GM19463 (cell line): ENCODE data around the gene AUTS2.

Experiments used
- ATAC-seq: cut with Tn5 transposase; IDR thresholded peaks from one replicate; pipeline ENCODE4 v1.9.1; 2021; ENCODE audit warnings: mild to moderate bottlenecking, moderate library complexity; ENCODE audit not compliant: unreplicated experiment

Gene AUTS2

GRCh38 chr7:69598081-69598486, at the start of gene AUTS2:
TSS of gene AUTS2 (plus strand) at chr7:69598475. CDS start at chr7:69599654, 1,179 bp downstream.
- ATAC-seq = peak; percentile 64

DNA sequence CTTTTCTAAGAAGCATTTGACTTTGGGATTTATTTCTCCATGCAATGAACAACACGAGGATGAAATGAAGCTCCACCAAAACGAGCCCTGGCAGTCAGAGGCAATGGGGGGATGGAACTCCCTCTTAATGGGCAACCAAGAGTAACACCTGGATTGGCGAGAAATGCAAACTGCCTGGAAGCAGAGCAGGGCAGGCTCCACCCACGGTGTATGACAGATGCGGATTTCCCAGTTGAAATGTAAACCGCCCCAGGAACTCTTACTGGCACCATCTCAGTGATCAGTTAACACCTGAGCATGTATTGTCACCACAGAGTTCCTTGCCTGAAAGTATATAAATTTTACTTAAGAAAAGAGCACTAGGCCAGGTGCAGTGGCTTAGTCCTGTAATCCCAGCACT, 47.3 kb upstream of the AUTS2 start:
- no peak for ATAC-seq

DNA sequence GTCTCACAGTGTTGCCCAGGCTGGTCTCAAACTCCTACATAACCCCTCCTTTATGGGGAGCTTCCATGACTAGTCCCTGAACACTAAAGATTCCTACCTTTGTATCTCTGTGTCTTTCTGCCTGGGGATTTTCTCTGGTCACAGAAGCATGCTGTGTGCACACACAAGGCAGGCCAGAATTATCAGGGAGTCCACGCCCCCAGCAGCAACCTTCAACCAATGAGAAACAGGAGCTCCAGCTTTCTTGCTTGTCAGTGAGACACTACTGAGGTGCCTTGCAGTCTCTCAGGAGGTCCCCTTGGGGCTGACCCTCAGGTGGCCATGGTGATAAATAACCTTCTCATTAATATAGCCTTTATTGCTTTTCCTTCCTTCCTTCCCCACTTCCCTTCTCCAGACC, 45.1 kb upstream of the AUTS2 start:
- ATAC-seq = no peak

DNA sequence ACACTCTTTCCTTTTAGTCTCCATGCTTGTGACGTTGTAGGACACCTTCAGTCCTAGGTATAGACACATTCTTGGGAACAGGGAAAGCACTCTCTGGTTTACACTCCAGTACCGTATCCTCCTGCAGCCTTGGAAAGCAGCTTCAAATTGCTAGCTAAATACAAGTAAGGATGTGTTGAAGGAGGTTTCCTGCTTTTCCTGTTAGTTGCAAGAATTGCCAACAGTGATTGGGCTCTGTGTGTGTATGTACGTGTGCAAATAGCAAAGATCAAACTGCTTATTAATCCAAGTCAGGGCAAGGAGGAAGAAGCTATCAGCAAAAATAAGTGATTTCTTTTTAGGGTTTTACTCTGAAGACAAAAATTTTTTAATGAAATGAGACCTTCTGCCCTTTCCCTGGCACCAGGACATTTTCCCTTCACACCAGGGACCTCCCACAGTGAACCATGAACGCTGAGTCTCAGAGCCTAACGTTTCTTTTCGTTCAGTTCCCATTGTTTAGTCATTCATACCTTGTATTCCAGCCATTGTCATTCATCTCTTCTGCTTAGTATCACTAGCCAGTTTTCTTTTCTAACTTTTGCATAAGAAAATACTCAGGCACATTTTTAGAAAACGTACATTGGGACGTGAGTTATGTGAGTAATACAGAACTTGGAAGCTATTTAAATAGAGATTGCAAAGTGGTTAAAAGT, 36.9 kb upstream of the AUTS2 start:
- ATAC-seq = no peak

DNA sequence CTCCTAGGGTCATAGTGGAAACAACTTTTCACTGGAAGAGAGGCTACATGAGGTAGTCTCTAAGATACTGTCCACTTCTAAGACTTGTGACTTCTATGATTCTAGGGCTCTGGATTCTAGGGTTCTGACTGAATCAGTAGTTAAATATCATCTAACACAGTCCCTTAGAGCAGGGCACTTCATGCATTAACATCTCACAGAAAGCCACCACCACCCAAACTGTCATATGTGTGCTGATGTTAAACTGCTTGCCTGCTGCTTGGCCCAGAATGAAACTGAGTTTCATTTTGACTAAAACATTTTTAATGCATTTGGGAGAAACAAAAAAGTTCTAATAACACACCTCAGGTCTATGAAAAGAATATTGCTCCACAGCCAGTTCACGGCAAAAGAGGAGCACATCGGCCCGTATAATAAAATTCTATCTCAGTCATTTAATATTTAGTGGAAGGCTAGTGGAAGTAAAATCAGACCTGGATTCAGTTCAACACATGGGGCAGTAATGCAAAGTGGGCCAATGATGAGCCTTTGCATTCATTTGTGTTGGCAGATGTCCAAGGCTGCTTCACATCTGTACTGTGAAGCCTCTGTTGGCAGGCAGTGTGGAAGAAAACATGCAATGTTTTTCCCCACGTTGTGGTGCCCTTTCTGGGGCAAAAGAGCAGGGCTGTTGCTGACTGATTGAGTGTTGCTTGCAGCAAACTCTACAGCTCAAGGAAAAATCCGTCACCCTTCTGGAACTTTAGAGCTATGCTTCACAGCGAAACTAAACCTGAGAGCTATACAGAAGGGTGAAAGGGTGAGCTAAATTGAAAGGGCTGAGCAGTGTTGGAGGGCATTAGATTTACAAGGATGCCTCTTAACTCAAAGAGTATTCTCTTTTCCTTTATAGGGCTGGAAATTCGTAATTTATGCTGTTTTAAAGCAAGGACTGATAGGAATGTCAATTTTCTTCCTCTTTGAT, 33.5 kb upstream of the AUTS2 start:
- no peak for ATAC-seq

DNA sequence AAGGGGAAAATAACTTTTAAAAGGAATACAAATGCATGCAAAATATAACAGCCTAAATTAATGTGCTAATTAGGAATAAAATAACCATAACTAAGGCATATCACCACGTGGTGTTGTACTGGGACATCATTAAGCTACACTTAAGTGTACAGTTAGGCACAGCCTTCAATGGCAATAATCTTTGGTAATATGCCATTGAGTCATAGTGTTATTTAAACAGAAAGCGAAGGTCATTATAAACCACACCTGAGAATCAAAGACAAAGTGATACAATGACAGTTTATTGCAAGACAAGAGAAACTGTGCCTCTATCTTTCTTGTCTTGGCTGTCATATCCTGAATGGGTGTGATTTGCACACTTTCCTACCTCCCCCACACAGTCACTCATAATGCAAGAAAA, 30.5 kb upstream of the AUTS2 start:
- ATAC-seq = no peak

DNA sequence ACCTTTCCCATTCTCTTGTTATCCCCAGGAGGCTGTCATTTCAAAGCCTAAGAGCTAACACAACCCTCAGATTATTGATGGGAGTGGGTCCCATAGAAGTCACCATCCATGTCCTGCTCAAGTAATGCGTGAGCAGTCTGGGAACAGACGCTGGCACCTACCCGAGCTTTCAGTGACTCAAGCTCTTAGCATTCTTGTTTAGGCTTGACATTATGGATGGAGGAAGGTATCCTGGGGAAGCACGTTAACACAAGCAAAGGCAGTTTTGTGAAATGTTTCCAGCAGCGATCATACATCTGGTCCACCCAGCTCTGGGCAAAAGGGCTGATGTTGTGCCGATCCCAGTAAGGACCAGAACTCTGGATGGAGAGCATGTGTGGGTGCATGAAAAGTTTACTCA, 30.0 kb upstream of the AUTS2 start:
- ATAC-seq = no peak

DNA sequence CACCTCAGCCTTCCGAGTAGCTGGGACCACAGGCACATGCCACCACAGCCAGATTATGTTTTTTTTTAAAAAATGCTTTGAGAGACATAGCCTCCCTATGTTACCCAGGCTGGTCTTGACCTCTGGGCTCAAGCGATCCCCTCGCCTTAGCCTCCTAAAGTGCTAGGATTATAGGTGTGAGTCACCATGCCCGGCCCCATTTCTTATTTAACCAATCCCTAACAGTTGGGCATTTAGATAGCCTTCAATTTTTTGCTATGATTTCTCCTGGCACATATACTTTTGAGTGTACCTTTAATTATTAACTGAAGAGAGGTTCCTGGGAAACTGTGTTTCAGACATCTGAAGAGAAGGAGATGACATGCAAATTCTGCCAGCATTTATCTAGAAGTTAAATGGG, 22.6 kb upstream of the AUTS2 start:
- no peak for ATAC-seq

GRCh38 chr7:69577221-69577620, 21.1 kb upstream of the AUTS2 start:
- no peak for ATAC-seq

GRCh38 chr7:69585169-69585568, 13.1 kb upstream of the AUTS2 start:
- ATAC-seq = no peak

DNA sequence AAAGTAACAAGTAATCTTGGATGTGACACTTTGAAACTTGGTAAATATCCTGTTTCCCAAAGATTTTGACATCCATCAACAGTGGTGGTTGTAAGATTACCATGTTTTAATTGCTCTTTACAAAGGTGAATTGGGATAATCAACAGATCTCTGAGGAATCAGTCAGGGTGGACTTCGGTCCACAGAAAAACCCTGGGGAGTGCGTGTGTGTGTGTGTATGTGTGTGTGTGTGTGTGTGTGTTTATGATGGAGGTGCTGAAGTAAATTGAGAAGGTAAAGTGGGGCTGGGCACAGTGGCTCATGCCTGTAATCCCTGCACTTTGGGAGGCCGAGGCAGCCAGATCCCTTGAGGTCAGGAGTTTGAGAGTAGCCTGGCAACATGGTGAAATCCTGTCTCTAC, 12.0 kb upstream of the AUTS2 start:
- no peak for ATAC-seq

GRCh38 chr7:69588773-69589172, 9.5 kb upstream of the AUTS2 start:
- ATAC-seq = no peak

- no peak for ATAC-seq
These were observed 6.5 kb upstream of the AUTS2 start for GRCh38 chr7:69591805-69592204.

DNA sequence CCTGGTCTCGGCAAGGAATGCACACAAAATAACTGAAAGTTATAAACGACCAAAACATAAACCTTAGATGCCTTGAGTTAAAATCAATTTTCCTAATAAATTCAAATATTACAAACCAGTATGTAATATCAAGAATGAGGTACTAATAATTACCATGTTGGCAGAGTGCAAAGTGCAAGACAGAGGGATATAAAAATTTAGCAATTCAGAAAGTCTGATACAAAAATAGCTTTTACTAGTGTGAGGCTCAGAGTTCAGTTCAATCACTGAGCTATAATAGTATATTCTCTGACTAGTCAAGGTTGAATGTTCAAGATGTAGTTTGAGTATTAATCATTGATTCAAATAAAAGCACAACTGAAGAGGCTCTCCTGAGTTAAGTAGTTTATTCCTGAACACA, 4.8 kb upstream of the AUTS2 start:
- ATAC-seq = no peak

GRCh38 chr7:69595415-69595814, 2.9 kb upstream of the AUTS2 start:
- no peak for ATAC-seq

DNA sequence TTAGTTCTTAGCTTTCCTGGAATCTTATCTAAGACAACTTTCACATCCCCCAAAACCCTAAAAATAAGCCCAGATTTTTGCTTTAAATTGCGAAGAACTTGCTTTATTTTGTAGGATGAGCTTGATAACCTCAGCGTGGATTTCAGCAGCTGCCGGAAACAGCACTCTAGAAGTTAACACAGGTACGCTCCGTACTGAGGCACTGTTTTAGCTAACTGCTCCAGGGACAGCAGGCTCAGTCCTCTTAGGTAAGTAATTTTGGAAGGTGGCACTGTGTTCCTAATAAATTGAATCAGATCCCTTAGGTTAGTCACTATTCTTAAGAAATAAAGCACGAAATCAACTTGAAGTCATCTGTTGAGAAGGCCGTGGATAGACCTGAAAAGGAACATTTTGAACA, 2.2 kb upstream of the AUTS2 start:
- no peak for ATAC-seq

DNA sequence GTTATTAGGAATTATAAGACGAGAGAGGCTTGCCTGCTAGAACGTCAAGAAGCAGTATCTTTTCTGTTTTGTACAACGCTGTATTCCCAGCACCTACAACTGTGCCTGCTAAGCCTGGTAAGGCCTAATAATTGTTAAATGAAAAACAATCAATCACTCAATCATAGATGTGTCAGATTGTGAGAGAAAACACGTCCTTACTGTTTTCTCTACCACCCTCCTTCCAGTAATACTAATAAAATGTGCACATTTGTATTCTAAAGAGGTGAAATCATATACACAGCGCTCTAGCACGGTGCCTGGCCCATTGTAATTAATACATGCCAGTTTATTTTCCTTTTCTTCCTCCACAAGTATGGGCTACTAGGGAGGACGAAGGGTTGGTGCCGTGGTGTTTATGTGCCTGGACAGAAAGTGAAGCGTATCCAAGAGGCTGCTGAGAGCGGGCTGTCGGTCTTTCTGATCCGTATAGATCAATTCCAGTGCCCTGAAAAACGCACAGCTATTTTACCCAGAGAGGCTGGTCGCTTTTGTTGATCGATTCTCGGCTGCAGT, 1.5 kb upstream of the AUTS2 start:
- ATAC-seq = no peak

GRCh38 chr7:69597278-69598076, 798 bp upstream of the AUTS2 start:
- ATAC-seq = no peak

DNA sequence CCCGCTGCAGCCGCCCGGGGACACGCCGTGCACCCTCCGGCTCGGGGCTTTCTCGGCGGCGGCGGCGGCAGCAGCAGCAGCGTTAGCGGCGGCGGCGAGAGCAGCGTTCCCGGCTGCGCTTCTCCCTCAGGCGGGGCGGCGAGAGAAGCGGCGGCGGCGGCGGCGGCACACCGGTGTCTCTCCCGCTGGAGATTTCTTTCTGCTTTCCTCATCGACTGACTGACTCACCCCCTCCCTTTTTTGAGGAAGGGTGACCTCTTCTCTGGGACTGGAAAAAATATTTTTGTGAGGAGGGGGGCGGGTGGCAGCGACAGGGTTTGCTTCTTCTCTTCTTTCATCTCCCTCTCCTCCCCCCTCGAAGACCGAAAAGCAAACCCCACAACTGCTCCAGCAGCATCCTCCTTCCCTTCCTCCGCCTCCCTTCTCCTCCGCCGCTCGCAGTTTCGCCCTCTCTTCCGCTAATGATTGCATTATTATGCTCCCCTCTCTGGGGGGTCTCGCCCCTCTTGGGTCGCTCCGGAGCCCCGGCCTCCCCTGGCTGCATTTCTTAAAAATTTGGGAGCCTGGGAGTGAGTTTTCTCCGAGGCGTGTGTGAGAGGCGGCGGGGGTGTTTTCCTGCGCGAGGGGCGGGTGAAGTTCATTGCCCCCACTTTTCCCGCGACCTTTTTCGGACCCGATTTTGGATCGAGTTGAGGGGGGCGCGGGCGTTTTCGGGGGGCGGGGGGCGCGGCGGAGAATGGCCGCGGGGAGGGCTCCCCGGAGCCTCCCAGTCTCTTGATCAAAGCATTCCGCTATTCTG, 411 bp downstream of the AUTS2 start:
- no peak for ATAC-seq

- no peak for ATAC-seq
These were observed 1.1 kb downstream of the AUTS2 start for GRCh38 chr7:69599286-69599954.
